Activated T-helper 2 cell treated with anti-CD3 and anti-CD28 coated beads, Interferon-gamma antibody, Interleukin-2, Interleukin-4, amounts not matched to agents 10 μg/mL and 5 μg/mL and 100 μg/mL, durations not matched to agents 14 hours and 24 hours and 36 hours (primary cell): ENCODE data around the gene KMT2D. TPM values are rescaled to one million over a fixed set of nuclear protein-coding genes. Genes with fewer than 3 reads are reported as not detected.

ENCODE experiments used
- DNase-seq: peaks from one replicate; pipeline ENCODE4 v3.0.0; 2021; ENCODE audit warnings: low spot score
- H3K27ac Mint-ChIP-seq: one replicate; pipeline ENCODE4 v1.8.0; 2021; ENCODE audit warnings: mixed read lengths
- H3K27me3 Mint-ChIP-seq: one replicate; pipeline ENCODE4 v1.8.0; 2021; ENCODE audit warnings: low read depth, mixed read lengths
- H3K36me3 Mint-ChIP-seq: one replicate; pipeline ENCODE4 v1.8.0; 2021; ENCODE audit warnings: low read depth, mixed read lengths
- H3K4me1 Mint-ChIP-seq: one replicate; pipeline ENCODE4 v1.8.0; 2021; ENCODE audit warnings: low read depth, mixed read lengths
- H3K4me3 Mint-ChIP-seq: one replicate; pipeline ENCODE4 v1.8.0; 2021; ENCODE audit warnings: low read depth, mild to moderate bottlenecking, moderate library complexity, mixed read lengths
- H3K9me3 Mint-ChIP-seq: one replicate; pipeline ENCODE4 v1.8.0; 2021; ENCODE audit warnings: mixed read lengths
- intact Hi-C: fragments of 100-400 bp; cut with micrococcal nuclease; formaldehyde crosslinking; loops from one replicate; pipeline ENCODE4 v1.15.1; 2023
- total RNA-seq: library from RNA; stranded (reverse); gene quantifications from 2 replicates; pipeline ENCODE4 v1.2.3, GENCODE V29; 2022

KMT2D gene
- total RNA-seq, 1 donor from 2014 or later = 100 TPM

DNA sequence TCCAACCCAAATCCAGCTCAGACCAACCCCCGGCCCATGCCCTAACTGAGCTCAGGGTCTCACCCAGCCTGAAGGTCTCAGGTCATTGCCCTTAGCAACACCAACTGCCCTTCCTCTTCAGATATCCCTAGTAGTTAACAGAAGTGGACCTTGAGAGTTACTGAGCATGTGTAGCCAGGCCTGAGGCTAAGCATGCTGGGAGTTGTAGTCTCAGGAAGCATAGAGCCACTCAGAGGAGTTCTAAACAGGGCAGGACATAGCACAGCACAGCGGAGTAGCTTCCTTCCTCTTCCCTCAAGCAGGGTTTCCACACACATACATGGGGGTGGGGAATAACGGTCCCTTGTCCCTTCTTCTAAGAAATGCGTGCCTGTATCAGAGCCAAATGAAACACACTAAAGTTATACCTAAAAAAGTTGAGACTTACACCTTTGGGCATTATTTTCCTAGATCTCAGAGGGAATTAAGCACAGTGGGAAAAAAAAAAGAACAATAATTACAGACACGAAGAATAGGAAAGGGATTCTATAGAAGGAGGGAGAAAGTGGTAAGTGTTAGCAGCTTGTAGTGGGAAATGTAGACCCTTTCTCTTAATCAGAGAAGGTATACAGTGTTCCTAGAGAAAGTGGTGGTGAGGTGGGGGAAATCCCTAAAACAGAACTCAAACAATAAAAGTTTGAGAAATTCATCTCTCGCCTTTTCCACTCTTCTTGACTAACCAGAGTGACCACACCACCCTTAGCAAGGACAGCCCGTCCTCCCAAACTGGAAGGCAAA is 4.4 kb downstream of the KMT2D start:
- DNase-seq = peak; percentile 50
- intact Hi-C loops = loop anchor here (1.0 to 5.0 kb wide), 2 partner anchors 38 to 204 kb away; partner anchors contain the start of genes DDX23 and PRKAG1
- peaks cover 41% of the 10 kb centered on the region for H3K4me1 Mint-ChIP-seq
- H3K9me3 Mint-ChIP-seq = no peaks in the 10 kb centered on the region
- peaks cover 64% of the 10 kb centered on the region for H3K36me3 Mint-ChIP-seq
- H3K4me3 Mint-ChIP-seq = peak overlapping the region; percentile 92
- H3K27me3 Mint-ChIP-seq = no peaks in the 10 kb centered on the region
- H3K27ac Mint-ChIP-seq = peak overlapping the region; percentile 61

DNA sequence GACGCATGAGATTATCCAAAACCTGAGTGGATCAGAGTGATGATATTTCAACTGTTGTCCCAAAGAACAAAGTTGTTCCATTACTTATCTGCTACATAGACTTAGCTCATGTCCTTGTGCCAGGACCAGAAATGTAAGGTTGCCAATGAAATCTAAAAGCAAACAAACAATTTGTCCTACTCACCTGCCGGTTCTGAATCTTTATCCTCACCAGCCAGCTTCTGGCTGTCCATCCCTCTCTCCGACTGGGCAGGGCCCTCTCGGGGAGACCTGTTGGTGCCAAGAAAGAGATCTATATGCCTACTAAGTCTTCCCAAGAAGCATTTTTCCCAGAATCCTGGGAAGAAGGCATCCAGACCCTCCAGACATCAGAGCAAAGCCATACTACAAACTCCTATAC is 5.5 kb downstream of the KMT2D start:
- intact Hi-C loops = loop anchor here (5.0 kb wide), 1 partner anchor 203 kb away; the partner anchor contains the start of gene DDX23
- peaks cover 40% of the 10 kb centered on the region for H3K4me1 Mint-ChIP-seq
- DNase-seq = no peak
- no peaks in the 10 kb centered on the region for H3K9me3 Mint-ChIP-seq
- peaks cover 72% of the 10 kb centered on the region for H3K36me3 Mint-ChIP-seq
- no peaks in the 10 kb centered on the region for H3K27me3 Mint-ChIP-seq
- H3K4me3 Mint-ChIP-seq = no peak overlapping the region
- peak overlapping the region; percentile 10 for H3K27ac Mint-ChIP-seq

DNA sequence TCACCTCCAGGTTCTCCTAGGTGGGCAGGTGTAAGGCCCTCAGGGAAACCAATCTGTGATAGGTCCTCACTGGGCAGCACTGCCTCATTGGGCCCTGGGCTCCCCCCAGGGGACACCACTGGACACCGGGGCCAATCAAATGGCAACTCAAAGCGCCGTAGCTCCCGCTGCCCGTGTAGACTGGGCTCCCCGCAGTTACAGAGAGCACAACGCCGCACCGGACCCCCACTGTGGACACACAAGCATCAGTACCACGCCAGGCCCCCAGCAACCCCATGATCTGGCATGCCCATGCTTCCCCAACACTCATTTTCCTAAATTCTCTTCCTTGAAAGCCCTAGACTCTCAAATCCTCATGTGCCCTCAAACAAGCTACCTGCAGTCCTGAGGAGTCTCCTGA is 6.1 kb downstream of the KMT2D start:
- no peaks in the 10 kb centered on the region for H3K9me3 Mint-ChIP-seq
- intact Hi-C loops = no loop called here
- peaks cover 40% of the 10 kb centered on the region for H3K4me1 Mint-ChIP-seq
- no peak for DNase-seq
- no peak overlapping the region for H3K27ac Mint-ChIP-seq
- H3K36me3 Mint-ChIP-seq = peaks cover 76% of the 10 kb centered on the region
- H3K27me3 Mint-ChIP-seq = no peaks in the 10 kb centered on the region
- H3K4me3 Mint-ChIP-seq = no peak overlapping the region

DNA sequence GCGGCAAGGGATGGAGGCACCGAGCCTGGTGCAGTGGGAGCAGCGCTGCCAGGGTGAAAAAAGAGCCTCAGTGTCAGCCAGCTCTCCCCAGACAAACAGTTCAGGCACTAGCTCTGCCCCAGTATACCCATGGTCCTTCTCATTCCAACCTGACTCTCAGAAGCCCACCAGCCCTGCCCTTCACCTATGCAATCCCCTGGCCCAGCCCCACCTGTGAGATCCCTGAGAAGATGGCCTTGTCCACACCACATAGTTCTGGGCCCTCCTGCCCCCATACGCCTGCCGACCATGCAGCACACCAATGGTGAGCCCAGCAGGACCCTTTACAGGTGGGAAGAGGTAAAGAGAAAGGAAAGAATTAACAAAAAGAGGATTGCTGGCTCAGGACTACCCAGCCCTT is 6.5 kb downstream of the KMT2D start:
- DNase-seq = no peak
- intact Hi-C loops = no loop called here
- Mint-ChIP-seq H3K4me3 (no peak overlapping the region), H3K36me3 (peaks cover 74% of the 10 kb centered on the region), H3K9me3 (no peaks in the 10 kb centered on the region), H3K27me3 (no peaks in the 10 kb centered on the region), H3K27ac (no peak overlapping the region), H3K4me1 (peaks cover 39% of the 10 kb centered on the region)

DNA sequence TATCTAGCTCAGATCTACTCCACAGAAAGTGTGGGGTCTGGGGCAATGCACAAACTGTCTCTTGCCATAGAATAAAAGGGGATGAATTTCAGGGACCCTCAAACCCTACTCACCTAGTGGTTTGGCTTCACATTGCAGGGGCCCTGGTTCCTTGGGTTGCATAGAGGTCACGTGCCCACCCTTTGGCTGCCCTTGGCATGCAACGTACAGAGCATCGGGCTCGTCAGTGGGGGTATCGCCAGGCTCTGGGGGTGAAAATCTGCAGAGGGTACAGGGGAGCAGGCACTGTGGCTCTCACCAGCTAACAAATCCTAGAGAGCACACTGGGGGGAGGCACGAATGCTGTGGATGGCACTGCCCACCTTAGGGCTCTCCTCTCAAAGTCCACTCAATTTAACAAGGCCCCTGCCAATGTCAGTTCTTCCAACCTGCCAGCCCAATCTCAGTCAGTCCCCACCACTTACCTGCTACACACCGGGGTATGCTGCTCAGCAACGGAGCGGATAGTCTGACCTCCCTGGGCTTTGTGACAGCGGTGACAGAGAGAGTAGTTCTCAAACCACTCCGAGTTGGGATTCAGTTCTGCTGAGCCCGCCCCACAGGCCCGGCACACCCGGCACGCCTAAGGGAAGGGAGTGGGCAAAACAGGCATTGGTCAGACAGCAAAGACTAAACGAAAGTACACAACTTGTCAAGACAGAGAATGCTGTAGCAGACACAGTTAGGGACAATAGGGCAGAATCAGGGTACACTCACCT is 8.0 kb downstream of the KMT2D start:
- no peak for DNase-seq
- Mint-ChIP-seq H3K27me3 (no peaks in the 10 kb centered on the region), H3K27ac (no peak overlapping the region), H3K4me3 (no peak overlapping the region), H3K36me3 (peaks cover 79% of the 10 kb centered on the region), H3K4me1 (peaks cover 29% of the 10 kb centered on the region), H3K9me3 (no peaks in the 10 kb centered on the region)
- intact Hi-C loops = no loop called here

DNA sequence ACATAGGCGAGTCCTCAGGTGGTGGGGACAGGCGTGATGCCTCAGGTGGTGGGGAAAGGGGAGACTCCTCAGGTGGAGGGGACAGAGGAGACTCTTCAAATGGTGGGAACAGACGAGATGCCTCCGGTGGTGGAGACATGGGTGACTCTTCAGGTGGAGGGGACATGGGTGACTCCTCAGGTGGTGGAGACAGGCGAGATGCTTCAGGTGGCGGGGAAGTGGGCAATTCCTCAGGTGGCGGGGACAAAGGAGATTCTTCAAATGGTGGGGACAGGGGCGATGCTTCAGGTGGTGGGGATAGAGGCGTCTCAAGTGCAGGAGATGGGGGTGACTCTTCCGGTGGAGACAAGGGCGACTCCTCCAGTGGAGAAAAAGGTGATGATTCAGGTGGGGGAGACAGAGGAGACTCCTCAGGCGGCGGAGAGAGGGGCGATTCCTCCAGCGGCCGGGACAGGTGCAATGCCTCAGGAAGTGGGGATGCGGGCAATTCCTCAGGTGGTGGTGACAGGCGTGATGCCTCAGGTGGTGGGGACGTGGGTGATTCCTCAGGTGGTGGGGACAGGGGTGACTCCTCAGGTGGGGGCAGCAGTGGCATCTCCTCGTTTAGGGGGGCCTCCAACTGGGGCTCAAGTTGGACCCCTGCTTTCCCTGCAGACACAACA is 8.7 kb downstream of the KMT2D start:
- intact Hi-C loops = no loop called here
- no peaks in the 10 kb centered on the region for H3K9me3 Mint-ChIP-seq
- no peaks in the 10 kb centered on the region for H3K27me3 Mint-ChIP-seq
- H3K36me3 Mint-ChIP-seq = peaks cover 81% of the 10 kb centered on the region
- H3K4me1 Mint-ChIP-seq = peaks cover 22% of the 10 kb centered on the region
- DNase-seq = no peak
- H3K4me3 Mint-ChIP-seq = no peak overlapping the region
- H3K27ac Mint-ChIP-seq = no peak overlapping the region

DNA sequence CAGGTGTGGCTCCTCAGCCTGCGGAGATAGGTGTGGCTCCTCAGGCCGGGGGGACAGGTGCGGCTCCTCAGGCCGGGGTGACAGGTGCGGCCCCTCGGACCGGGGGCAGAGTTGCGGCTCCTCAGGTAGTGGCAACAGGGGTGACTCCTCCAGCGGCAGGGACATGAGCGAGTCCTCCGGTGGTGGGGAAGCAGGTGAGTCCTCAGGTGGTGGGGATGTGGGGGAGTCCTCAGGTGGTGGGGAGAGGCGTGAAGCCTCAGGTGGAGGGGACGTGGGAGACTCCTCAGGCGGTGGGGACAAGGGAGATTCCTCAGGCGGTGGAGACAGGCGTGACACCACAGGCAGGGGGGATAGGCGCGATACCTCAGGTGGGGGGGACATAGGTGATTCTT is 9.2 kb downstream of the KMT2D start:
- intact Hi-C loops = no loop called here
- no peaks in the 10 kb centered on the region for H3K9me3 Mint-ChIP-seq
- no peak overlapping the region for H3K4me3 Mint-ChIP-seq
- H3K4me1 Mint-ChIP-seq = peaks cover 16% of the 10 kb centered on the region
- peaks cover 86% of the 10 kb centered on the region for H3K36me3 Mint-ChIP-seq
- H3K27ac Mint-ChIP-seq = no peak overlapping the region
- no peaks in the 10 kb centered on the region for H3K27me3 Mint-ChIP-seq
- no peak for DNase-seq

DNA sequence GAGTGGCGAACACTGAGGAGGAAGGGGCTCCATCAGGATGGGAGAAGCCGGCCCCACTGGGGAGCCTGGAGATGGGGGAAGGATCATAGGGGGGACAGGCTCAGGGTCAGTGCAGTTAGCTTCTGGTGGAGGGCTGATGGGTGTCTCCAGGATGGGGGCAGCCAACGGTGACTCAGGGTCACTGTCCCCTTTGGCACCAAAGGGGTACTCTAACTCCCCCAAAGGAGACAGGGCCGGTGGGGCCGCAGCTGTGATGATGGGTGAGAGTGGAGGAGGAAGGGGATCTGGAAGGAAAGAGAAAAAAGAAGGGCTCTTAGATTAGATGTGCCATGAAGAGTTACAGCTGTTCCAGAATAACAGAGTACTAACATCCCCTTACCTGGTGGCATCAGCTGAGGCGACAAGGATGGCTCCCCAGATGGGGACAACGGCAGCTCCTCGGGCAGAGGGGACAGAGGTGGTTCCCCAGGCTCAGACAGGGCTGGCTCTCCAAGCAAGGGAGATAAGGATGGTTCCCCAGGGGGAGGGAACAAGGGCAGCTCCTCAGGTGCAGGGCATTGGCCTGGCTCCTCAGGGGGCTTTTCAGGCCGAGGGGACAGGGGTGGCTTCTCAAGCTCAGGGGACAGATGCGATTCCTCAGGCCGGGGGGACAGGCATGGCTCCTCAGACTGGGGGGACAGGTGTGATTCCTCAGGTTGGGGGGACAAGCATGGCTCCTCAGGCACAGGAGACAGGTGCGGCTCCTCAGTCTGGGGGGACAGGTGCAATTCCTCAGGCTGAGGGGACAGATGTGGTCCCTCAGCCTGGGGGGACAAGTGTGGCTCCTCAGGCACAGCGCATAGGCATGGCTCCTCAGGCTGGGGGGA is 9.9 kb downstream of the KMT2D start:
- Mint-ChIP-seq H3K4me1 (peaks cover 10% of the 10 kb centered on the region), H3K9me3 (no peaks in the 10 kb centered on the region), H3K27ac (no peak overlapping the region), H3K27me3 (no peaks in the 10 kb centered on the region), H3K36me3 (peaks cover 90% of the 10 kb centered on the region), H3K4me3 (no peak overlapping the region)
- no peak for DNase-seq
- intact Hi-C loops = no loop called here

DNA sequence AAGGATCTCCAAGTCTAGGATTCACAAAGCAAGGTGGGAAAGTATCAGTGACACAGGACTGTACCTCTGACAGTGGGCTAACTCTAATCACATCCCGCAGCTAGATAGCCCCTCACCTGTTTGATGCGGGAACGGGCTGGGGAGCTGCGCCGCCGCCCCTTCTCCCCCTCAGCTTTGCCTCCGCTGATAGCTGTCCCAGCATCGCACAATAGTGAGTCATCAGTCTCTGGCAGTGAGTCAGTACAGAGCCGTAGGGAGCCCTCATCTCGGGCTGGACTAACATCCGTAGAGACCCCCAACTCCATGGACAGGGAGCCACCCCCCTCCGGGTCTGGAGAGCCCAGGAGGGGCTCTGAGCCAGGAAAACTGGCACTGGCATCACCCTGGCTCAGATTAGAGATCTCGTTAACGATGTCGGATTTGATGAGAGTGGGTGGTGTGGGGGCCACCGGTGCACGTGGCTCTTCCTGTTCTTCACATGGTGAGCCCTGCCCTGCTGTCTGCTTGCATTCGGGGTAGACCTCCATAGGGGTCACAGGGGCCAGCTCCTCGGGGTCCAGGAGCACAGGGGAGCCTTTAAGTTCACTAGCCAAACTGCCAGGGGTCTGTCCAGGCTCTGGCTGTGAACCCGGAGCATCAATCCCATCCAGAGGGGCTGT is 10.9 kb downstream of the KMT2D start:
- DNase-seq = no peak
- no peaks in the 10 kb centered on the region for H3K9me3 Mint-ChIP-seq
- intact Hi-C loops = no loop called here
- H3K27me3 Mint-ChIP-seq = no peaks in the 10 kb centered on the region
- H3K27ac Mint-ChIP-seq = no peak overlapping the region
- peaks cover 1% of the 10 kb centered on the region for H3K4me1 Mint-ChIP-seq
- H3K4me3 Mint-ChIP-seq = no peak overlapping the region
- peaks cover 89% of the 10 kb centered on the region for H3K36me3 Mint-ChIP-seq

DNA sequence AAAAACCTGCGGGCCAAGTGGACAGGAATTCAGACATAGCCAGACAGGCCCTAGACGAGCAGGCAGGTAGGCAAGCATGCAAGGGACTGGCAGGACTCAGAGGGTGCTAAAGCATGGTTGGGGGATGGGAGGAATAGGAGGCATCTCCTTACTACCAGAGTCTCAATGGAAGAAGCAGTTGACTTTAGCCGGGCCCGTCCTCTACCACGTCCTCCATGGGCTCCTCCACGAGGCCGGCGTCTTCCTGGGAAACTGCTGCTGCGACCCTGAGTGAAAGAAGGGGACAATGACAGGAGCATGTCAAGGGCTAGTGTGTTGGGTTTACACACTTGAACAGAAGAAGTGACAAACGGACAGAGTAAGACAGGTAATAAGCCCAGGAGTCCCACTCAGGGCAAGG is 11.6 kb downstream of the KMT2D start:
- intact Hi-C loops = no loop called here
- Mint-ChIP-seq H3K27ac (no peak overlapping the region), H3K9me3 (no peaks in the 10 kb centered on the region), H3K27me3 (no peaks in the 10 kb centered on the region), H3K4me1 (no peaks in the 10 kb centered on the region), H3K4me3 (no peak overlapping the region), H3K36me3 (peaks cover 90% of the 10 kb centered on the region)
- DNase-seq = no peak

DNA sequence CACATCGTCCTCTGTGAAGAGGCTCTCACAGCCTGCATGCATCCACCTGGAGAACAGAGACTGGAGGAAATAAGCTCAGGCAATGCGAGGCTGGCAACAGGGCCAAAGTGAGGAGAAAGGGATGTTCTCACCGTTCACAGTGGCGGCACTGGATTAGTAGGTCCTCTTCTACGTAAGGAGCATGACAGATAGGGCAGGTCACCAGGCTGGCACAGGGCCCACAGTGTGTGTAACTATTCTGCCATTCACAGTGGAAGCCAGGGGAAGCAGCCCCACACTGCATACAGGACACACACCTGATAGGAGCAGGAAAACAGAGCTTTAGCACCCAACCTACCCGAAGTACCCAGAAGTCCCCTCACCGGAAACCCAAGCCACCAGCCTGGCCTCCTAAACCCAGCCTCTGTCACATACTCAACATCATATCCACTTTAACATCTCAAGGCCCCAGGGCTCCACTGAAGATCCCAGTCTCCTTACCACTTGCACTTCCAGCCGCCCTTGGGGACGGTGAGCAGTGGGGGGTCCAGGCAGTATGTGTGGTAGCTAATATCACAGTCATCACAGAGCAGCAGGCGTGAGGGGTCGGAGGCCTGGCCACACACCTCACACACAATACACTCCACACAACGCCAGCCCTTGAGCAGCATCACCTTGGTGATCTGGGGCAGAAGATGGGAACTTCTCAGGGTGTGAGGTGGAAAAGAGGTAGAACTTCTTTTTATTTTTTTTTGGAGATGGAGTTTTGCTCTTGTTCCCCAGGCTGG is 14.3 kb downstream of the KMT2D start:
- H3K27ac Mint-ChIP-seq = no peak overlapping the region
- peaks cover 89% of the 10 kb centered on the region for H3K36me3 Mint-ChIP-seq

More for the DNA sequence above, 14.3 kb downstream of the KMT2D start:
- Mint-ChIP-seq H3K4me1 (no peaks in the 10 kb centered on the region), H3K4me3 (no peak overlapping the region), H3K27me3 (no peaks in the 10 kb centered on the region), H3K9me3 (no peaks in the 10 kb centered on the region)
- no peak for DNase-seq
- intact Hi-C loops = no loop called here
